CD14-positive monocyte (primary cell): ENCODE data around the gene GRK3. TPM values are rescaled to one million over a fixed set of nuclear protein-coding genes. Genes with fewer than 3 reads are reported as not detected.

Experiments used
- DNase-seq, 3 donors: peaks; one replicate each; pipeline ENCODE4 v3.0.0-alpha.2; 2011 to 2022
- H2AFZ ChIP-seq: 2 replicates; pipeline ENCODE4 v1.6.0; 2012; ENCODE audit warnings: mild to moderate bottlenecking, low read depth, low read length, inconsistent platforms; ENCODE audit not compliant: insufficient read depth, poor library complexity, severe bottlenecking
- H3K27ac ChIP-seq, 2 donors: 1 replicate in 1 of 2; 2 replicates in 1 of 2; pipeline ENCODE4 v1.5.1; 2012 to 2013; ENCODE audit warnings: low read length in 2 of 2, control low read depth in 1 of 2, inconsistent platforms in 1 of 2, low read depth in 1 of 2, mild to moderate bottlenecking in 1 of 2
- H3K27me3 ChIP-seq, 2 donors: one replicate each; pipeline versions ENCODE4 v1.6.0 to v1.6.1; 2011 to 2013; ENCODE audit warnings: low read length in 2 of 2; ENCODE audit not compliant: control insufficient read depth in 2 of 2, insufficient read depth in 2 of 2
- H3K36me3 ChIP-seq, 2 donors: replicated peaks in 1 of 2; 1 replicate in 1 of 2; 2 replicates in 1 of 2; pipeline versions ENCODE4 v1.5.1 to v1.6.1; 2012 to 2013; ENCODE audit warnings: low read length in 2 of 2, control low read depth in 1 of 2, inconsistent platforms in 1 of 2, mild to moderate bottlenecking in 1 of 2; ENCODE audit not compliant: insufficient read depth in 2 of 2, control insufficient read depth in 1 of 2
- H3K4me1 ChIP-seq, 2 donors: 1 replicate in 1 of 2; 2 replicates in 1 of 2; pipeline versions ENCODE4 v1.5.1 to v1.6.1; 2012 to 2013; ENCODE audit warnings: low read length in 2 of 2, control low read depth in 1 of 2, inconsistent platforms in 1 of 2, mild to moderate bottlenecking in 1 of 2, moderate library complexity in 1 of 2; ENCODE audit not compliant: insufficient read depth in 2 of 2, control insufficient read depth in 1 of 2
- H3K4me2 ChIP-seq: replicated peaks from 2 replicates; pipeline ENCODE3; 2012; ENCODE audit warnings: low read length, moderate library complexity, mild to moderate bottlenecking; ENCODE audit not compliant: poor library complexity, severe bottlenecking; ENCODE audit errors: extremely low read depth
- H3K4me3 ChIP-seq, 3 experiments: fragments of 200-600 bp in 1 of 3; sonication (generic) in 1 of 3; replicated peaks in 1 of 3; 1 replicate in 2 of 3; 2 replicates in 1 of 3; pipeline ENCODE4 v1.5.1; 2011 to 2013; ENCODE audit warnings: low read length in 3 of 3, mild to moderate bottlenecking in 3 of 3, control low read depth in 2 of 3, low read depth in 2 of 3, inconsistent platforms in 1 of 3, moderate library complexity in 1 of 3
- H3K79me2 ChIP-seq: 2 replicates; pipeline ENCODE4 v1.6.0; 2012; ENCODE audit warnings: mild to moderate bottlenecking, control low read depth, inconsistent platforms, low read length, moderate library complexity; ENCODE audit not compliant: insufficient read depth
- H3K9ac ChIP-seq: 2 replicates; pipeline ENCODE4 v1.6.0; 2017; ENCODE audit warnings: low read length, mild to moderate bottlenecking; ENCODE audit not compliant: insufficient read depth, poor library complexity, severe bottlenecking
- H3K9me3 ChIP-seq, 2 donors: replicated peaks in 1 of 2; 1 replicate in 1 of 2; 2 replicates in 1 of 2; pipeline versions ENCODE4 v1.5.1 to v1.6.1; 2012 to 2013; ENCODE audit warnings: low read length in 2 of 2, control low read depth in 1 of 2; ENCODE audit not compliant: control insufficient read depth in 1 of 2, insufficient read depth in 1 of 2
- H4K20me1 ChIP-seq: 2 replicates; pipeline ENCODE4 v1.6.0; 2012; ENCODE audit warnings: mild to moderate bottlenecking, low read length, control low read depth, moderate library complexity; ENCODE audit not compliant: insufficient read depth
- H3K27ac Mint-ChIP-seq, 7 donors: one replicate each; pipeline ENCODE4 v1.8.0; 2020; ENCODE audit warnings: mild to moderate bottlenecking in 7 of 7, mixed read lengths in 7 of 7, moderate library complexity in 6 of 7, inconsistent platforms in 2 of 7
- H3K27me3 Mint-ChIP-seq, 3 donors: one replicate each; pipeline ENCODE4 v1.8.0; 2021 to 2022; ENCODE audit warnings: low read depth in 3 of 3, mild to moderate bottlenecking in 3 of 3, mixed read lengths in 3 of 3, moderate library complexity in 3 of 3, inconsistent platforms in 1 of 3
- H3K36me3 Mint-ChIP-seq, 2 donors: one replicate each; pipeline ENCODE4 v1.8.0; 2020; ENCODE audit warnings: mixed read lengths in 2 of 2, inconsistent platforms in 1 of 2, mild to moderate bottlenecking in 1 of 2
- H3K4me1 Mint-ChIP-seq: one replicate; pipeline ENCODE4 v1.8.0; 2020; ENCODE audit warnings: mild to moderate bottlenecking, mixed read lengths
- H3K4me3 Mint-ChIP-seq, 2 donors: one replicate each; pipeline ENCODE4 v1.8.0; 2020; ENCODE audit warnings: mild to moderate bottlenecking in 2 of 2, mixed read lengths in 2 of 2, moderate library complexity in 1 of 2
- H3K9me3 Mint-ChIP-seq, 7 donors: one replicate each; pipeline ENCODE4 v1.8.0; 2020 to 2022; ENCODE audit warnings: mixed read lengths in 7 of 7, mild to moderate bottlenecking in 6 of 7, moderate library complexity in 6 of 7, inconsistent platforms in 2 of 7
- CTCF ChIP-seq: fragments of 200-600 bp; IDR thresholded peaks from one replicate; pipeline ENCODE4 v1.8.0; 2022; ENCODE audit warnings: antibody characterized with exemption, mild to moderate bottlenecking
- WGBS: methylation state at CpG from one replicate; pipeline ENCODE4 v1.1.5; 2013; ENCODE audit warnings: missing lambda C conversion rate; ENCODE audit not compliant: insufficient coverage; 5-methylcytosine and 5-hydroxymethylcytosine counted together
- intact Hi-C, 2 donors: fragments of 100-400 bp; cut with micrococcal nuclease; formaldehyde crosslinking; loops; one replicate each; pipeline versions ENCODE4 v1.15.0 to v1.15.1; 2023
- polyA plus RNA-seq, 3 donors: library from polyadenylated mRNA; depleted of rRNA in 1 of 3; unstranded in 2 of 3; stranded (reverse) in 1 of 3; fragments of 300-500 nt in 2 of 3; fragments of >200 nt in 1 of 3; fragmentation: Illumina TruSeq in 2 of 3; gene quantifications; 1 replicate in 2 of 3; 2 replicates in 1 of 3; pipeline ENCODE4 v1.2.3, GENCODE V29; 2012 to 2021

GRK3 gene
- polyA plus RNA-seq, 3 donors = 8.3 to 33.3 (median 9.6) TPM

- no peak for DNase-seq
- no peaks in the 10 kb centered on the region for H3K36me3 ChIP-seq
- H3K27ac Mint-ChIP-seq = no peak overlapping the region
- TF ChIP-seq CTCF = no peak
- H4K20me1 ChIP-seq = no peaks in the 10 kb centered on the region
- peaks cover 14 to 16% of the 10 kb centered on the region in 2 donors for H3K4me1 ChIP-seq
- H3K9me3 ChIP-seq = peaks cover 0 to 8% of the 10 kb centered on the region in 2 donors
- peaks cover 19% of the 10 kb centered on the region for H3K4me1 Mint-ChIP-seq
- H3K4me2 ChIP-seq = no peak overlapping the region
- H2AFZ ChIP-seq = no peak overlapping the region
- H3K36me3 Mint-ChIP-seq = no peaks in the 10 kb centered on the region
- H3K4me3 Mint-ChIP-seq = no peak overlapping the region
- H3K27me3 Mint-ChIP-seq = peaks cover 0 to 10% (median 8%) of the 10 kb centered on the region in 3 donors
- intact Hi-C loops = no loop called here
- no peak overlapping the region for H3K9ac ChIP-seq
- no peaks in the 10 kb centered on the region for H3K27me3 ChIP-seq
- H3K27ac ChIP-seq = no peak overlapping the region
- peaks cover 2 to 8% (median 5%) of the 10 kb centered on the region in 7 donors for H3K9me3 Mint-ChIP-seq
- WGBS = 91% methylated on average over 8 of the region's 15 CpGs
- H3K4me3 ChIP-seq = no peak overlapping the region
- H3K79me2 ChIP-seq = no peaks in the 10 kb centered on the region
Measured at GRCh38 chr22:25760848-25761595, 196.5 kb downstream of the GRK3 start.

- H3K36me3 Mint-ChIP-seq = no peaks in the 10 kb centered on the region
- no peak overlapping the region for H3K4me2 ChIP-seq
- TF ChIP-seq CTCF = no peak
Measured at GRCh38 chr22:25762147-25762546, 197.7 kb downstream of the GRK3 start.

More at GRCh38 chr22:25762147-25762546, 197.7 kb downstream of the GRK3 start:
- Histone ChIP-seq H3K79me2 (no peaks in the 10 kb centered on the region), H3K27me3 (no peaks in the 10 kb centered on the region), H3K4me3 (no peak overlapping the region), H3K9me3 (peaks cover 10 to 19% of the 10 kb centered on the region in 2 donors), H3K4me1 (peaks cover 14 to 16% of the 10 kb centered on the region in 2 donors), H4K20me1 (no peaks in the 10 kb centered on the region), H3K36me3 (no peaks in the 10 kb centered on the region), H3K9ac (no peak overlapping the region), H3K27ac (no peak overlapping the region), H2AFZ (no peak overlapping the region)
- DNase-seq = no peak
- Mint-ChIP-seq H3K27me3 (peaks cover 0 to 15% (median 10%) of the 10 kb centered on the region in 3 donors), H3K9me3 (peaks cover 9 to 19% (median 15%) of the 10 kb centered on the region in 7 donors), H3K4me1 (peaks cover 19% of the 10 kb centered on the region), H3K4me3 (no peak overlapping the region), H3K27ac (no peak overlapping the region)
- WGBS = 96% methylated on average over 5 of the region's 5 CpGs
- intact Hi-C loops = no loop called here
